IMR-90 (cell line): Measurements from ENCODE around the gene EPHB1. TPM values are rescaled to one million over a fixed set of nuclear protein-coding genes. Genes with fewer than 3 reads are reported as not detected.

Experiments used
- ATAC-seq: fragments of 200-7000 bp; cut with Tn5 transposase; 2 replicates; pipeline ENCODE4 v1.9.1; 2020; ENCODE audit warnings: low read depth, mild to moderate bottlenecking, moderate library complexity
- BruUV-seq: library from RNA; stranded (reverse); fragments of 400-500 nt; replicated peaks from 2 replicates; lab custom pipeline; 2021; lab: Mats Ljungman, UMichigan
- CTCF ChIA-PET: fragments of 300-600 bp; formaldehyde crosslinking; extraction: SDS; loops from one replicate; lab custom pipeline; 2021; ENCODE audit warnings: antibody characterized with exemption; lab: Yijun Ruan, JAX
- POLR2A ChIA-PET: fragments of 300-600 bp; sonication (Branson Sonifier 250); formaldehyde crosslinking; loops from one replicate; lab custom pipeline; 2022; ENCODE audit warnings: antibody characterized with exemption; ENCODE audit not compliant: unreplicated experiment; lab: Charles Lee
- DNase-seq: peaks from one replicate; pipeline ENCODE4 v3.0.0; 2013
- H2AFZ ChIP-seq: replicated peaks from 2 replicates; pipeline ENCODE3; 2013; ENCODE audit warnings: low read length, mild to moderate bottlenecking; ENCODE audit not compliant: poor library complexity
- H2AK5ac ChIP-seq: 2 replicates; pipeline ENCODE4 v1.6.1; 2013; ENCODE audit warnings: low read depth, low read length, inconsistent platforms
- H2AK9ac ChIP-seq: replicated peaks from 2 replicates; pipeline ENCODE3; 2013; ENCODE audit warnings: mild to moderate bottlenecking, low read depth, low read length, moderate library complexity; ENCODE audit not compliant: poor library complexity
- H2BK120ac ChIP-seq: 2 replicates; pipeline ENCODE4 v1.6.1; 2013; ENCODE audit warnings: low read depth, low read length, inconsistent platforms
- H2BK15ac ChIP-seq: 3 replicates; pipeline ENCODE4 v1.6.1; 2013; ENCODE audit warnings: low read depth, low read length, inconsistent platforms
- H2BK20ac ChIP-seq: 2 replicates; pipeline ENCODE4 v1.6.1; 2013; ENCODE audit warnings: low read depth, mild to moderate bottlenecking, inconsistent platforms, low read length, moderate library complexity
- H2BK5ac ChIP-seq: 2 replicates; pipeline ENCODE4 v1.6.1; 2013; ENCODE audit warnings: mild to moderate bottlenecking, low read depth, low read length, inconsistent platforms; ENCODE audit not compliant: poor library complexity, severe bottlenecking
- H3K14ac ChIP-seq: replicated peaks from 2 replicates; pipeline ENCODE4 v1.6.1; 2013; ENCODE audit warnings: low read depth, low read length, inconsistent platforms
- H3K18ac ChIP-seq: 2 replicates; pipeline ENCODE4 v1.6.1; 2013; ENCODE audit warnings: low read depth, low read length, control low read depth
- H3K23ac ChIP-seq: 2 replicates; pipeline ENCODE4 v1.6.1; 2013; ENCODE audit warnings: low read depth, low read length, inconsistent platforms
- H3K27ac ChIP-seq: 2 replicates; pipeline ENCODE4 v1.5.1; 2013; ENCODE audit warnings: mild to moderate bottlenecking, control low read depth, low read length; ENCODE audit not compliant: insufficient read depth
- H3K27me3 ChIP-seq: 2 replicates; pipeline ENCODE4 v1.6.1; 2013; ENCODE audit warnings: low read length; ENCODE audit not compliant: control insufficient read depth, insufficient read depth
- H3K36me3 ChIP-seq: 2 replicates; pipeline ENCODE4 v1.6.1; 2013; ENCODE audit warnings: low read length, mixed read lengths; ENCODE audit not compliant: control insufficient read depth, insufficient read depth
- H3K4ac ChIP-seq: 2 replicates; pipeline ENCODE4 v1.6.1; 2013; ENCODE audit warnings: low read depth, low read length, inconsistent platforms
- H3K4me1 ChIP-seq: 2 replicates; pipeline ENCODE4 v1.6.1; 2013; ENCODE audit warnings: low read length, mixed read lengths; ENCODE audit not compliant: control insufficient read depth, insufficient read depth
- H3K4me2 ChIP-seq: 2 replicates; pipeline ENCODE4 v1.6.1; 2013; ENCODE audit warnings: low read depth, mild to moderate bottlenecking, control low read depth, low read length, moderate library complexity
- H3K4me3 ChIP-seq: 2 replicates; pipeline ENCODE4 v1.5.1; 2013; ENCODE audit warnings: low read depth, mild to moderate bottlenecking, control low read depth, low read length, moderate library complexity; ENCODE audit not compliant: insufficient read depth
- H3K56ac ChIP-seq: 2 replicates; pipeline ENCODE4 v1.6.1; 2013; ENCODE audit warnings: low read length, inconsistent platforms; ENCODE audit not compliant: insufficient read depth; ENCODE audit errors: extremely low read depth
- H3K79me1 ChIP-seq, 2 experiments: 2 replicates each; pipeline ENCODE4 v1.6.1; 2013; ENCODE audit warnings: low read length in 2 of 2, inconsistent platforms in 1 of 2, low read depth in 1 of 2
- H3K9ac ChIP-seq: 2 replicates; pipeline ENCODE4 v1.6.1; 2013; ENCODE audit warnings: low read depth, low read length, control low read depth
- H3K9me1 ChIP-seq: 2 replicates; pipeline ENCODE4 v1.6.1; 2013; ENCODE audit warnings: low read length, inconsistent platforms; ENCODE audit not compliant: insufficient read depth
- H3K9me3 ChIP-seq: 2 replicates; pipeline ENCODE4 v1.6.1; 2013; ENCODE audit warnings: low read length; ENCODE audit not compliant: control insufficient read depth, insufficient read depth
- H4K20me1 ChIP-seq: 2 replicates; pipeline ENCODE4 v1.6.1; 2013; ENCODE audit warnings: low read length, inconsistent platforms; ENCODE audit not compliant: insufficient read depth
- H4K5ac ChIP-seq: 2 replicates; pipeline ENCODE4 v1.6.1; 2013; ENCODE audit warnings: mild to moderate bottlenecking, low read depth, low read length, control low read depth
- H4K8ac ChIP-seq, 2 experiments: 2 replicates each; pipeline ENCODE4 v1.6.1; 2013; ENCODE audit warnings: low read depth in 2 of 2, low read length in 2 of 2, control low read depth in 1 of 2, inconsistent platforms in 1 of 2
- H4K91ac ChIP-seq: 2 replicates; pipeline ENCODE4 v1.6.1; 2013; ENCODE audit warnings: low read depth, low read length, inconsistent platforms; ENCODE audit not compliant: insufficient read depth
- BHLHE40 ChIP-seq: fragments of 150-350 bp; IDR thresholded peaks from 2 replicates; pipeline ENCODE4 v1.6.1; 2016; ENCODE audit warnings: mild to moderate bottlenecking, low read depth, low read length
- CEBPB ChIP-seq: IDR thresholded peaks from 2 replicates; pipeline ENCODE4 v1.6.1; 2012; ENCODE audit warnings: low read depth, low read length, improper control_type of control experiment
- CHD1 ChIP-seq: IDR thresholded peaks from 2 replicates; pipeline ENCODE4 v1.6.1; 2012; ENCODE audit warnings: low read depth, low read length, improper control_type of control experiment
- CTCF ChIP-seq: conservative IDR thresholded peaks from 2 replicates; pipeline ENCODE4 v1.5.1; 2012; ENCODE audit warnings: mild to moderate bottlenecking, low read depth, low read length, improper control_type of control experiment
- ELK1 ChIP-seq: fragments of 150-350 bp; IDR thresholded peaks from 2 replicates; pipeline ENCODE4 v1.6.1; 2016; ENCODE audit warnings: low read depth, mild to moderate bottlenecking, low read length, moderate library complexity, borderline replicate concordance
- FOS ChIP-seq: fragments of 150-350 bp; IDR thresholded peaks from 2 replicates; pipeline ENCODE4 v1.6.1; 2016; ENCODE audit warnings: low read depth, low read length
- MAFK ChIP-seq: IDR thresholded peaks from 2 replicates; pipeline ENCODE4 v1.6.1; 2012; ENCODE audit warnings: low read depth, low read length, improper control_type of control experiment
- MAZ ChIP-seq: IDR thresholded peaks from 2 replicates; pipeline ENCODE4 v1.6.1; 2012; ENCODE audit warnings: low read depth, mild to moderate bottlenecking, low read length, improper control_type of control experiment, moderate library complexity, borderline replicate concordance
- MXI1 ChIP-seq: IDR thresholded peaks from 2 replicates; pipeline ENCODE4 v1.6.1; 2012; ENCODE audit warnings: low read depth, mild to moderate bottlenecking, low read length, moderate library complexity, borderline replicate concordance
- NFE2L2 ChIP-seq: fragments of 150-350 bp; IDR thresholded peaks from 2 replicates; pipeline ENCODE4 v1.6.1; 2016; ENCODE audit warnings: low read depth, mild to moderate bottlenecking, low read length
- POLR2A ChIP-seq: IDR thresholded peaks from 2 replicates; pipeline ENCODE4 v1.6.1; 2012; ENCODE audit warnings: mild to moderate bottlenecking, low read depth, low read length
- RAD21 ChIP-seq: IDR thresholded peaks from 2 replicates; pipeline ENCODE4 v1.6.1; 2012; ENCODE audit warnings: low read length, improper control_type of control experiment
- RCOR1 ChIP-seq: IDR thresholded peaks from 2 replicates; pipeline ENCODE4 v1.6.1; 2012; ENCODE audit warnings: mild to moderate bottlenecking, low read length, improper control_type of control experiment; ENCODE audit not compliant: insufficient replicate concordance
- RFX5 ChIP-seq: IDR thresholded peaks from 2 replicates; pipeline ENCODE4 v1.8.0; 2012; ENCODE audit warnings: low read depth, mild to moderate bottlenecking, low read length, moderate library complexity
- SMC3 ChIP-seq: fragments of 150-350 bp; IDR thresholded peaks from 2 replicates; pipeline ENCODE4 v1.6.1; 2016; ENCODE audit warnings: low read depth, mild to moderate bottlenecking, antibody characterized with exemption, low read length, moderate library complexity
- USF2 ChIP-seq: fragments of 150-350 bp; IDR thresholded peaks from 2 replicates; pipeline ENCODE4 v1.6.1; 2017; ENCODE audit warnings: mild to moderate bottlenecking, antibody characterized with exemption, low read length, low read depth
- WGBS, 2 experiments: methylation state at CpG; one replicate each; pipeline versions ENCODE4 v1.1.5 to v1.1.7; 2013; ENCODE audit warnings: missing lambda C conversion rate in 2 of 2; ENCODE audit not compliant: insufficient read length in 1 of 2; ENCODE audit errors: extremely low coverage in 2 of 2; 5-methylcytosine and 5-hydroxymethylcytosine counted together
- dilution Hi-C: fragments of 300-500 bp; cut with HindIII; formaldehyde crosslinking; loops from one replicate; pipeline ENCODE4 v1.14.3; 2018; ENCODE audit warnings: low sequenced_read_pairs; ENCODE audit not compliant: unreplicated experiment
- in situ Hi-C: fragments of 300-500 bp; cut with MboI; formaldehyde crosslinking; loops from 3 replicates; pipeline ENCODE4 v1.14.3; 2019; ENCODE audit warnings: low sequenced_read_pairs, inconsistent platforms, mixed read lengths
- intact Hi-C: fragments of 100-400 bp; cut with micrococcal nuclease; formaldehyde crosslinking; loops from 2 replicates; pipeline ENCODE4 v1.10.0; 2022
- polyA plus RNA-seq, 3 experiments: library from polyadenylated mRNA; depleted of rRNA; stranded (reverse); fragments of >200 nt; gene quantifications; 2 replicates each; pipeline ENCODE4 v1.2.3, GENCODE V29; 2012; ENCODE audit warnings: low replicate concordance in 1 of 3
- total RNA-seq: library from RNA; depleted of rRNA; stranded (reverse); fragments of >200 nt; gene quantifications from 2 replicates; pipeline ENCODE4 v1.2.3, GENCODE V29; 2012

Gene EPHB1
- total and polyA plus RNA-seq, 2 of the 4 experiments (the other 2 are of a cell fraction): 0.17 to 0.36 TPM

GRCh38 chr3:135141160-135141559 lies 346.1 kb downstream of the EPHB1 start:
- H2BK120ac ChIP-seq: no peak overlapping the region
- H2BK5ac ChIP-seq: no peak overlapping the region
- H4K91ac ChIP-seq: no peak overlapping the region
- WGBS, 2 experiments: no CpG with 5 or more reads among the region's 5 CpGs
- no peak overlapping the region for H3K9ac ChIP-seq
- H3K36me3 ChIP-seq: no peaks in the 10 kb centered on the region
- H3K9me3 ChIP-seq: no peaks in the 10 kb centered on the region; the same call in 1 of the 2 replicates
- H3K14ac ChIP-seq: no peak overlapping the region
- H3K4me1 ChIP-seq: no peaks in the 10 kb centered on the region
- no peak overlapping the region for H3K4ac ChIP-seq
- TF ChIP-seq RAD21 (no peak), FOS (no peak), POLR2A (no peak), MAZ (no peak), USF2 (no peak), CTCF (no peak), RFX5 (no peak), SMC3 (no peak), CEBPB (no peak), RCOR1 (no peak), MXI1 (no peak), CHD1 (no peak), BHLHE40 (no peak), MAFK (no peak), NFE2L2 (no peak), ELK1 (no peak)
- H3K79me1 ChIP-seq: no peaks in the 10 kb centered on the region
- no peak overlapping the region for H2BK20ac ChIP-seq
- ChIA-PET CTCF (no interaction called here), POLR2A (no interaction called here)
- dilution Hi-C loops (no loop called here), in situ Hi-C loops (no loop called here), intact Hi-C loops (no loop called here)
- H3K23ac ChIP-seq: no peak overlapping the region
- no peak overlapping the region for H3K4me2 ChIP-seq
- no peak overlapping the region for H2BK15ac ChIP-seq
- H3K27me3 ChIP-seq: no peaks in the 10 kb centered on the region
- H3K27ac ChIP-seq: no peak overlapping the region
- no TSS peak for BruUV-seq
- no peak overlapping the region for H4K8ac ChIP-seq
- no peak overlapping the region for H3K56ac ChIP-seq
- H3K9me1 ChIP-seq: no peaks in the 10 kb centered on the region
- ATAC-seq (no peak), DNase-seq (no peak)
- no peak overlapping the region for H3K4me3 ChIP-seq
- no peak overlapping the region for H2AK9ac ChIP-seq
- H4K20me1 ChIP-seq: no peaks in the 10 kb centered on the region
- no peak overlapping the region for H2AK5ac ChIP-seq
- H3K18ac ChIP-seq: no peak overlapping the region
- H2AFZ ChIP-seq: no peak overlapping the region
- H4K5ac ChIP-seq: no peak overlapping the region
